Measurements from ENCODE around the gene KCNG2.

DNA sequence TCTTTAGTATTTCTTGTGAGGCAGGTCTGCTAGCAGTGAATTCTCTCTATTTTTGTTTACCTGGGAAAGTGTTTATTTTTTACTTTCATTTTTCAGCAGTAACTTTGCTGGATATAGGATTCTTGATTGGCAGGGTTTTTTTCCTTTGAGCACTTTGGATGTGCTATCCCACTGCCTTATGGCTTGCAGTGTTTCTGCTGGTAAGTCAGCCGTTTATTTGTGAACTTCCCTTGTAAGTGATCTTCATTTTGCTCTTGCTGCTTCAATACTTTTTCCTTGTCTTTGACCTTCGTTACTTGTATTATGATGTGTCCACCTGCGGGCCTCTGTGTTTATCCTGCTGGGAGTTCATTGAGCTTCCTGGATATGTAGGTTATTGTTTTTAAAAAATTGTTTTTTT, 99.0 kb downstream of the KCNG2 start:
- TF ChIP-seq, protein P1, sequence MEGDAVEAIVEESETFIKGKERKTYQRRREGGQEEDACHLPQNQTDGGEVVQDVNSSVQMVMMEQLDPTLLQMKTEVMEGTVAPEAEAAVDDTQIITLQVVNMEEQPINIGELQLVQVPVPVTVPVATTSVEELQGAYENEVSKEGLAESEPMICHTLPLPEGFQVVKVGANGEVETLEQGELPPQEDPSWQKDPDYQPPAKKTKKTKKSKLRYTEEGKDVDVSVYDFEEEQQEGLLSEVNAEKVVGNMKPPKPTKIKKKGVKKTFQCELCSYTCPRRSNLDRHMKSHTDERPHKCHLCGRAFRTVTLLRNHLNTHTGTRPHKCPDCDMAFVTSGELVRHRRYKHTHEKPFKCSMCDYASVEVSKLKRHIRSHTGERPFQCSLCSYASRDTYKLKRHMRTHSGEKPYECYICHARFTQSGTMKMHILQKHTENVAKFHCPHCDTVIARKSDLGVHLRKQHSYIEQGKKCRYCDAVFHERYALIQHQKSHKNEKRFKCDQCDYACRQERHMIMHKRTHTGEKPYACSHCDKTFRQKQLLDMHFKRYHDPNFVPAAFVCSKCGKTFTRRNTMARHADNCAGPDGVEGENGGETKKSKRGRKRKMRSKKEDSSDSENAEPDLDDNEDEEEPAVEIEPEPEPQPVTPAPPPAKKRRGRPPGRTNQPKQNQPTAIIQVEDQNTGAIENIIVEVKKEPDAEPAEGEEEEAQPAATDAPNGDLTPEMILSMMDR (conservative IDR thresholded peaks at IDR 0.05) = no peak
- TF ChIP-seq EZH2 (IDR thresholded peaks at IDR 0.05; ENCODE audit: low read depth) = no peak
